ENCODE data around the gene FAM25A.

DNA sequence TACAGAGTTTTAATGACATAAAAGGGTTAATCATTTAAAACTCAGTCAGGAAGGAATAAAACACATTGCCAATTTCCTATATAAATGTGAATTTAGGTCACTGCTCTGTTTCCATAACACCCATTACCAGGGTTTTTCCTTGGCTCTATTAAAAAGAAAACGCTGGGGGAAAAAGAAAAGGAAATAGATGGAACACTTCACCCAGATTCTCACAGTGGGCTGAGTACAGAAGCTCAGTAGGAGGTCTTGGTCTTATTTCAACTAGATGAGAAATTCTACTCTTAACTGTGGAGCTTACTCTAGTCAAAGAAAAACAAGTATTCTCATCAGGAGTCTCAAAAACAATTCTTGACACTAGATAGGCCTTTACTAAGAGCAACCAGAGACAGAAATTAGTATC is 38.1 kb downstream of the FAM25A start:
- TF ChIP-seq, protein P1, sequence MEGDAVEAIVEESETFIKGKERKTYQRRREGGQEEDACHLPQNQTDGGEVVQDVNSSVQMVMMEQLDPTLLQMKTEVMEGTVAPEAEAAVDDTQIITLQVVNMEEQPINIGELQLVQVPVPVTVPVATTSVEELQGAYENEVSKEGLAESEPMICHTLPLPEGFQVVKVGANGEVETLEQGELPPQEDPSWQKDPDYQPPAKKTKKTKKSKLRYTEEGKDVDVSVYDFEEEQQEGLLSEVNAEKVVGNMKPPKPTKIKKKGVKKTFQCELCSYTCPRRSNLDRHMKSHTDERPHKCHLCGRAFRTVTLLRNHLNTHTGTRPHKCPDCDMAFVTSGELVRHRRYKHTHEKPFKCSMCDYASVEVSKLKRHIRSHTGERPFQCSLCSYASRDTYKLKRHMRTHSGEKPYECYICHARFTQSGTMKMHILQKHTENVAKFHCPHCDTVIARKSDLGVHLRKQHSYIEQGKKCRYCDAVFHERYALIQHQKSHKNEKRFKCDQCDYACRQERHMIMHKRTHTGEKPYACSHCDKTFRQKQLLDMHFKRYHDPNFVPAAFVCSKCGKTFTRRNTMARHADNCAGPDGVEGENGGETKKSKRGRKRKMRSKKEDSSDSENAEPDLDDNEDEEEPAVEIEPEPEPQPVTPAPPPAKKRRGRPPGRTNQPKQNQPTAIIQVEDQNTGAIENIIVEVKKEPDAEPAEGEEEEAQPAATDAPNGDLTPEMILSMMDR (IDR thresholded peaks at IDR 0.05; ENCODE audit: low read length): no peak
- no peak for TF ChIP-seq EZH2phosphoT487 (IDR thresholded peaks at IDR 0.05; ENCODE audit: low read length)
- TF ChIP-seq EZH2 (optimal IDR thresholded peaks at IDR 0.05; ENCODE audit: low read depth, low read length): no peak
